GM04504 (cell line): Measurements from ENCODE around the gene SLC25A17.
A peak's percentile ranks its signal among the peaks of the same experiment; 100 is the strongest.
"Not testable (repeated sequence)": the region's sequence is repeated elsewhere in the genome, so short reads cannot be mapped to it uniquely, and the experiment has no call there.

Source experiments
- DNase-seq: peaks from one replicate; pipeline ENCODE4 v3.0.0-alpha.2; 2012; ENCODE audit warnings: low read depth

SLC25A17 gene

GRCh38 chr22:40818747-40819598 is at the start of gene SLC25A17:
SLC25A17 (minus strand) TSS chr22:40819346; CDS start chr22:40819248, 98 bp downstream.
- peak; percentile 55 for DNase-seq

GRCh38 chr22:40868379-40868778 is 49.2 kb upstream of the SLC25A17 start:
- DNase-seq = not testable (repeated sequence)

GRCh38 chr22:40867109-40867508 is 48.0 kb upstream of the SLC25A17 start:
- no peak for DNase-seq

GRCh38 chr22:40862537-40862936 is 43.4 kb upstream of the SLC25A17 start:
- DNase-seq = no peak

DNA sequence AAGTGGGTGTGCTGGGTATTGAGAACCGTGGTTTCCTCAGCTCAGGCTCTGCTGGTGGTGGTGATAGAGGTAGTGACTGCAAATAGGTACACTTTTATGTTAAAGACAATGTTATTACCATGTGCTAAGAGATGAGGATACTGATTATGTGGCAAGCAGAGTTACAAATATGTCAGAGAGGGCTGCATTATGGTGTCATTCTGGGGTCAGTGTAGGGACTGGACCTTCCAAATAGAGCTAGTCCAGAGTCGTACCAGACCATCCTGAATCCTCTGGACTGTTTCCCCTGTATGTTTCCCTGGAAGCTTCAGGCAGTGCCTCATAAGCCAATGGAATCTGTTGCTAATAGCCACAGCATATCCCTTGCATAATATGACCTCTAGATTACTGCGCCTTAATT is 42.9 kb upstream of the SLC25A17 start, which contains the start of gene DNAJB7:
Gene DNAJB7 (minus strand): TSS at position 101 of the 400 bp plus-strand sequence. CDS start 119 bp downstream, outside the sequence.
- no peak for DNase-seq

GRCh38 chr22:40857309-40857855 is 38.2 kb upstream of the SLC25A17 start:
- no peak for DNase-seq

- peak; percentile 92 for DNase-seq
These were observed 37.6 kb upstream of the SLC25A17 start, which contains the start of the genes ST13 and XPNPEP3 for GRCh38 chr22:40856513-40857308. ST13 (minus strand) TSS chr22:40856639; CDS start chr22:40856540, 99 bp downstream. XPNPEP3 (plus strand) TSS chr22:40857148; CDS start chr22:40857182, 34 bp downstream.

- DNase-seq = no peak
These were observed 36.9 kb upstream of the SLC25A17 start for GRCh38 chr22:40855979-40856512.

GRCh38 chr22:40855071-40855978 is 36.2 kb upstream of the SLC25A17 start:
- DNase-seq = no peak

GRCh38 chr22:40853961-40854360 is 34.8 kb upstream of the SLC25A17 start:
- no peak for DNase-seq

- DNase-seq = no peak
These were observed 34.2 kb upstream of the SLC25A17 start for GRCh38 chr22:40853333-40853732.

GRCh38 chr22:40845816-40846215 is 26.7 kb upstream of the SLC25A17 start:
- not testable (repeated sequence) for DNase-seq

DNA sequence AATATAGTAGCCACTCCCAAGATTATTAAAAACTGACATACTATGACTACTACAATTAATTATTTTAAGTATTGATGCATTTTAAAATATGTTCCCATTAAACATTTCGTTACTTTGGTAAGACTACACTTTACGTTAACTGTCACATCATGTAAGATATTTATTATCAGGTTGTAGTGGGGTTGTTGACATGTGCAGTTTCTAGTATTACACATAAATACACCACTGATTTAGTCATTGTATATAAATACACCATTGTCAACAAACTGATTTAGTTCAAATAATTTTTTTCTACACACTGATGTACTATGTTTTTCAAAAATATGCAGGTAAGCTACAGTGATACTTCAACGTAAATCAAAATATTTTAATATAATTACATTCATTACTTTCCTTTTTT is 25.8 kb upstream of the SLC25A17 start:
- DNase-seq = no peak

DNA sequence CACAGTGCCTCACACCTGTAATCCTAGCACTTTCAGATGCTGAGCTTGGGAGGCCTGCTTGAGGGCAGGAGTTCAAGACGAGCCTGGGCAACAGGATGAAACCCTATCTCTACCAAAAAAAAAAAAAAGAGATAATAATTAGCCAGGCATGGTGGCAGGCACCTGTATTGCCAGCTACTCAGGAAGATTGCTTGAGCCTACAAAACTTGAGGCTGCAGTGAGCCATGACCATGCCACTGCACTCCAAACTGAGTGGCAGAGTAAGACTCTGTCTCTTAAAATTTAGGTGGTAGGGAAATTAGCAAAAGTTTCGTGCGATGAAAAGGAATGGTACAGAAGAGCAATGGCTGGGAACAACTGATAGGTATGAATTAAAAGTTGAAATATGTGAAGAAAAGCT is 19.3 kb upstream of the SLC25A17 start:
- DNase-seq = no peak

DNA sequence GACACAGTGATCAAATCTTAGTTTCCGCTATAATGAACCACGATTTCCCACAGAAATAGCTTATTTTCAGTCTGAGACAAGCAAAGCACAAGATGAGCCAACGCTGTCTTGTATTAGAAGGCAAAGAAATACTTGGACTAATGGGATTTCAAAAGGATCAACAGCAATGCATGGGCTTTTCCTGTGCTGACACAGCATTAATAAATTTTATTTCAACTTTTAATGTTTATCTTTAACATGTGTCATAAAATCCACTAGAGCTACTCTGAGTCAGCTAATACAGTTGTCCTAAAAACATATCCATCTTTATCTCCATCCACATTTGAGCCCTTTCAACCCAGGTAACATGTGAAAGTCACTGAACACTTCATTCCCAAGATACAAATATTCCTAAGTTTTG is 15.5 kb upstream of the SLC25A17 start:
- DNase-seq = no peak

- DNase-seq = no peak
These were observed 10.0 kb upstream of the SLC25A17 start for GRCh38 chr22:40829131-40829530.

- DNase-seq = no peak
These were observed 8.0 kb upstream of the SLC25A17 start for GRCh38 chr22:40826984-40827741.

GRCh38 chr22:40826292-40826691 is 7.1 kb upstream of the SLC25A17 start:
- DNase-seq = not testable (repeated sequence)

GRCh38 chr22:40823426-40823825 is 4.3 kb upstream of the SLC25A17 start:
- DNase-seq = no peak

GRCh38 chr22:40819599-40820140 is 524 bp upstream of the SLC25A17 start:
- DNase-seq = no peak
